Stimulated activated CD4-positive, alpha-beta T cell treated with anti-CD3 and anti-CD28 coated beads, Interleukin-4, amount 100 ng/mL, for 4 hours (primary cell): ENCODE measurements around the gene BCAS3.
"Not testable (repeated sequence)": the region's sequence is repeated elsewhere in the genome, so short reads cannot be mapped to it uniquely, and the experiment has no call there.

Experiments
- DNase-seq, 2 experiments: peaks; one replicate each; pipeline ENCODE4 v3.0.0-alpha.2; 2020

The BCAS3 gene

GRCh38 chr17:60941571-60941970 lies 263.9 kb downstream of the BCAS3 start:
- no peak for DNase-seq

- no peak for DNase-seq
Measured at GRCh38 chr17:60944751-60945150, 267.1 kb downstream of the BCAS3 start.

- no peak for DNase-seq
Measured at GRCh38 chr17:60947100-60947499, 269.4 kb downstream of the BCAS3 start.

- DNase-seq = no peak
Measured at GRCh38 chr17:60947543-60947942, 269.9 kb downstream of the BCAS3 start.

GRCh38 chr17:60952747-60953146 lies 275.1 kb downstream of the BCAS3 start:
- DNase-seq = no peak

- DNase-seq = no peak
Measured at GRCh38 chr17:60959011-60959410, 281.4 kb downstream of the BCAS3 start.

- no peak for DNase-seq
Measured at GRCh38 chr17:60959696-60960095, 282.0 kb downstream of the BCAS3 start.

GRCh38 chr17:60960398-60961065 lies 282.9 kb downstream of the BCAS3 start:
- DNase-seq = no peak

- DNase-seq = no peak
Measured at GRCh38 chr17:60964160-60964559, 286.5 kb downstream of the BCAS3 start.

GRCh38 chr17:60968266-60968665 lies 290.6 kb downstream of the BCAS3 start:
- DNase-seq = no peak

GRCh38 chr17:60969500-60970037 lies 291.9 kb downstream of the BCAS3 start:
- no peak for DNase-seq

- DNase-seq = no peak
Measured at GRCh38 chr17:60970741-60971140, 293.1 kb downstream of the BCAS3 start.

GRCh38 chr17:60971515-60972369 lies 294.1 kb downstream of the BCAS3 start:
- peak; percentile 2 to 20 for DNase-seq

- not testable (repeated sequence) for DNase-seq
Measured at GRCh38 chr17:60976861-60977260, 299.2 kb downstream of the BCAS3 start.

- DNase-seq = no peak
Measured at GRCh38 chr17:60989379-60989778, 311.7 kb downstream of the BCAS3 start.

- DNase-seq = no peak
Measured at GRCh38 chr17:60989846-60990245, 312.2 kb downstream of the BCAS3 start.

- no peak for DNase-seq
Measured at GRCh38 chr17:60993497-60993896, 315.8 kb downstream of the BCAS3 start.

GRCh38 chr17:60995680-60996079 lies 318.0 kb downstream of the BCAS3 start:
- no peak for DNase-seq

- DNase-seq = no peak
Measured at GRCh38 chr17:61000911-61001310, 323.3 kb downstream of the BCAS3 start.

- DNase-seq = no peak
Measured at GRCh38 chr17:61002316-61002736, 324.7 kb downstream of the BCAS3 start.

GRCh38 chr17:61005358-61005757 lies 327.7 kb downstream of the BCAS3 start:
- no peak for DNase-seq

- not testable (repeated sequence) for DNase-seq
Measured at GRCh38 chr17:61005958-61006357, 328.3 kb downstream of the BCAS3 start.

GRCh38 chr17:61007980-61008379 lies 330.3 kb downstream of the BCAS3 start:
- DNase-seq = no peak

- DNase-seq = no peak
Measured at GRCh38 chr17:61009663-61010062, 332.0 kb downstream of the BCAS3 start.
